Neural cell (in vitro differentiated cells): ENCODE data around the gene ADAMTS8.

Experiments used
- EP300 ChIP-seq: fragments of 450-650 bp; conservative IDR thresholded peaks from 2 replicates; pipeline ENCODE4 v1.6.1; 2014; ENCODE audit warnings: antibody characterized with exemption, mild to moderate bottlenecking, moderate library complexity; ENCODE audit not compliant: poor library complexity, severe bottlenecking
- EZH2 ChIP-seq: fragments of 200-600, 300-800 bp; shearing (Covaris generic), sonication (generic); IDR thresholded peaks from 2 replicates; pipeline ENCODE4 v1.6.1; 2014; ENCODE audit warnings: antibody characterized with exemption, low read length, borderline replicate concordance, mild to moderate bottlenecking; ENCODE audit not compliant: insufficient read depth, poor library complexity, severe bottlenecking
- MXI1 ChIP-seq: fragments of 450-650 bp; conservative IDR thresholded peaks from 2 replicates; pipeline ENCODE4 v1.6.1; 2014; ENCODE audit warnings: antibody characterized with exemption, mild to moderate bottlenecking; ENCODE audit not compliant: poor library complexity, severe bottlenecking
- POLR2AphosphoS5 ChIP-seq: IDR thresholded peaks from 2 replicates; pipeline ENCODE4 v1.6.1; 2012
- REST ChIP-seq: IDR thresholded peaks from 2 replicates; pipeline ENCODE4 v1.6.1; 2012; ENCODE audit warnings: borderline replicate concordance
- SMC3 ChIP-seq: fragments of 450-650 bp; conservative IDR thresholded peaks from 2 replicates; pipeline ENCODE4 v1.6.1; 2014; ENCODE audit warnings: antibody characterized with exemption, mild to moderate bottlenecking, moderate library complexity; ENCODE audit not compliant: poor library complexity
- TAF1 ChIP-seq: IDR thresholded peaks from 2 replicates; pipeline ENCODE4 v1.6.1; 2012; ENCODE audit warnings: low read depth
- TF ChIP-seq, protein P1 (sequence below): fragments of 450-650 bp; IDR thresholded peaks from 2 replicates; pipeline ENCODE4 v1.5.1; 2014; ENCODE audit warnings: antibody characterized with exemption, mild to moderate bottlenecking, moderate library complexity; ENCODE audit not compliant: poor library complexity, severe bottlenecking

GRCh38 chr11:130389335-130389935 lies 39.0 kb downstream of the ADAMTS8 start:
- TF ChIP-seq REST (no peak), EZH2 (no peak), POLR2AphosphoS5 (no peak), TAF1 (no peak), MXI1 (no peak), SMC3 (no peak), EP300 (no peak)
- TF ChIP-seq, protein P1, sequence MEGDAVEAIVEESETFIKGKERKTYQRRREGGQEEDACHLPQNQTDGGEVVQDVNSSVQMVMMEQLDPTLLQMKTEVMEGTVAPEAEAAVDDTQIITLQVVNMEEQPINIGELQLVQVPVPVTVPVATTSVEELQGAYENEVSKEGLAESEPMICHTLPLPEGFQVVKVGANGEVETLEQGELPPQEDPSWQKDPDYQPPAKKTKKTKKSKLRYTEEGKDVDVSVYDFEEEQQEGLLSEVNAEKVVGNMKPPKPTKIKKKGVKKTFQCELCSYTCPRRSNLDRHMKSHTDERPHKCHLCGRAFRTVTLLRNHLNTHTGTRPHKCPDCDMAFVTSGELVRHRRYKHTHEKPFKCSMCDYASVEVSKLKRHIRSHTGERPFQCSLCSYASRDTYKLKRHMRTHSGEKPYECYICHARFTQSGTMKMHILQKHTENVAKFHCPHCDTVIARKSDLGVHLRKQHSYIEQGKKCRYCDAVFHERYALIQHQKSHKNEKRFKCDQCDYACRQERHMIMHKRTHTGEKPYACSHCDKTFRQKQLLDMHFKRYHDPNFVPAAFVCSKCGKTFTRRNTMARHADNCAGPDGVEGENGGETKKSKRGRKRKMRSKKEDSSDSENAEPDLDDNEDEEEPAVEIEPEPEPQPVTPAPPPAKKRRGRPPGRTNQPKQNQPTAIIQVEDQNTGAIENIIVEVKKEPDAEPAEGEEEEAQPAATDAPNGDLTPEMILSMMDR: no peak
